GM23248 (cell line): ENCODE data around the gene IFI44. TPM values are rescaled to one million over a fixed set of nuclear protein-coding genes. Genes with fewer than 3 reads are reported as not detected.

Source experiments
- DNase-seq: peaks from one replicate; pipeline ENCODE4 v3.0.0-alpha.2; 2015
- H2AFZ ChIP-seq: fragments of 200-600 bp; sonication (generic); 2 replicates; pipeline ENCODE4 v1.6.1; 2016; ENCODE audit warnings: antibody characterized with exemption
- H3F3A ChIP-seq: fragments of 200-600 bp; sonication (generic); 2 replicates; pipeline ENCODE4 v1.6.1; 2016; ENCODE audit warnings: mild to moderate bottlenecking, antibody characterized with exemption, mixed run types; ENCODE audit not compliant: insufficient read depth
- H3K27ac ChIP-seq: fragments of 200-600 bp; sonication (generic); 2 replicates; pipeline ENCODE4 v1.5.1; 2016; ENCODE audit warnings: mild to moderate bottlenecking
- H3K27me3 ChIP-seq: fragments of 200-600 bp; sonication (generic); replicated peaks from 2 replicates; pipeline ENCODE4 v1.6.1; 2016; ENCODE audit warnings: mild to moderate bottlenecking; ENCODE audit not compliant: insufficient read depth
- H3K36me3 ChIP-seq: fragments of 200-600 bp; sonication (generic); 2 replicates; pipeline ENCODE4 v1.6.1; 2016; ENCODE audit warnings: low read depth, mild to moderate bottlenecking
- H3K4me1 ChIP-seq: fragments of 200-600 bp; sonication (generic); 2 replicates; pipeline ENCODE4 v1.6.1; 2016; ENCODE audit warnings: mild to moderate bottlenecking; ENCODE audit not compliant: insufficient read depth
- H3K4me2 ChIP-seq: fragments of 200-600 bp; sonication (generic); one replicate; pipeline ENCODE4 v1.6.1; 2016; ENCODE audit warnings: mild to moderate bottlenecking; ENCODE audit not compliant: unreplicated experiment
- H3K4me3 ChIP-seq: fragments of 200-600 bp; sonication (generic); 2 replicates; pipeline ENCODE4 v1.5.1; 2016; ENCODE audit warnings: mild to moderate bottlenecking
- H3K79me2 ChIP-seq: fragments of 200-600 bp; sonication (generic); 2 replicates; pipeline ENCODE4 v1.6.1; 2016; ENCODE audit warnings: mild to moderate bottlenecking; ENCODE audit not compliant: insufficient read depth
- H3K9ac ChIP-seq: fragments of 200-600 bp; sonication (generic); 2 replicates; pipeline ENCODE4 v1.6.1; 2016; ENCODE audit warnings: mild to moderate bottlenecking
- H3K9me2 ChIP-seq: fragments of 200-600 bp; sonication (generic); 2 replicates; pipeline ENCODE4 v1.6.1; 2016; ENCODE audit warnings: mixed run types, mild to moderate bottlenecking, moderate library complexity; ENCODE audit not compliant: insufficient read depth
- H3K9me3 ChIP-seq: fragments of 200-600 bp; sonication (generic); one replicate; pipeline ENCODE4 v1.6.1; 2017; ENCODE audit warnings: low read depth
- H4K20me1 ChIP-seq: fragments of 200-600 bp; sonication (generic); 2 replicates; pipeline ENCODE4 v1.6.0; 2016; ENCODE audit not compliant: insufficient read depth
- EZH2 ChIP-seq: fragments of 200-600 bp; sonication (generic); IDR thresholded peaks from 2 replicates; pipeline ENCODE4 v1.6.1; 2018; ENCODE audit warnings: antibody characterized with exemption, mild to moderate bottlenecking; ENCODE audit not compliant: insufficient read depth, poor library complexity, severe bottlenecking
- EZH2phosphoT487 ChIP-seq: fragments of 200-600 bp; sonication (generic); IDR thresholded peaks from 2 replicates; pipeline ENCODE4 v1.6.1; 2018; ENCODE audit warnings: antibody characterized with exemption, moderate library complexity, mild to moderate bottlenecking, low read depth; ENCODE audit not compliant: insufficient read depth
- WGBS, 2 experiments: methylation state at CpG; one replicate each; pipeline ENCODE4 v1.1.6; 2015 to 2017; ENCODE audit warnings: low lambda C conversion rate in 2 of 2, low coverage in 1 of 2; ENCODE audit errors: missing lambda C conversion rate in 2 of 2; 5-methylcytosine and 5-hydroxymethylcytosine counted together
- in situ Hi-C: fragments of 300-500 bp; cut with MboI; formaldehyde crosslinking; loops from 2 replicates; pipeline ENCODE4 v1.15.0; 2020
- polyA plus RNA-seq: library from polyadenylated mRNA; unstranded; fragments of >200 nt; fragmentation: Nextera tagmentation; extraction: Ambion mirVana; gene quantifications from 2 replicates; pipeline ENCODE4 v1.2.1, GENCODE V29; 2016
- total RNA-seq: library from RNA; depleted of rRNA; stranded (reverse); fragments of >200 nt; shearing (Covaris generic); gene quantifications from 2 replicates; pipeline ENCODE4 v1.2.3, GENCODE V29; 2014

IFI44 gene
- total and polyA plus RNA-seq, 2 experiments from 2014 or later: 0.86 to 4.3 TPM

DNA sequence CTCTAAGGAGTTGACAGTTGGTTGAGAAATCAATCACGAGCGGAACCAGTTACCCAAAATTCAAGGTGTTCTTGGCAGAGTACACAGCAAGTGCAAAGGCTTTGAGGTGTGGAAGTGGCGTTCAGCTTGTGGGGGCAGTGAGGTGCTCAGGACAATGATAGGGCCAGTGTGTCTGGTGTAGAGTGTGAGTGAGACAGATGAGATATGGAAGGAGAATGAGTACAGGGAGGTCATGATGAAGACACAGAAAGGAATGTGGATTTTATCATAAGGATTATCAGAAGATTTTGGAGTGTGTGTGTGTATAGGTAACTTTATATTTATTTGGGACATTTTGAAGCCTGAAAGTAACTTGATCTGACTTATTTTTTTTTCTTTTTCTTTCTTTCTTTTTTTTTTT lies 40.9 kb downstream of the IFI44 start:
- Histone ChIP-seq H3K36me3 (no peaks in the 10 kb centered on the region), H3K9me3 (no peaks in the 10 kb centered on the region), H3K27me3 (no peaks in the 10 kb centered on the region), H3K27ac (no peak overlapping the region), H3K79me2 (no peaks in the 10 kb centered on the region), H3F3A (peaks cover 43% of the 10 kb centered on the region), H3K4me1 (peaks cover 33% of the 10 kb centered on the region), H3K9ac (no peak overlapping the region), H3K4me3 (no peak overlapping the region), H3K9me2 (no peaks in the 10 kb centered on the region), H2AFZ (no peak overlapping the region), H3K4me2 (no peak overlapping the region), H4K20me1 (no peaks in the 10 kb centered on the region)
- TF ChIP-seq EZH2phosphoT487: no peak
- TF ChIP-seq EZH2: no peak
- in situ Hi-C loops: loop anchor here (25.0 kb wide), 1 partner anchor 497 kb away; no protein-coding TSS in a partner anchor
- DNase-seq: no peak
- 92 to 96% methylated on average over 3 of the region's 3 CpGs for WGBS, 2 experiments

DNA sequence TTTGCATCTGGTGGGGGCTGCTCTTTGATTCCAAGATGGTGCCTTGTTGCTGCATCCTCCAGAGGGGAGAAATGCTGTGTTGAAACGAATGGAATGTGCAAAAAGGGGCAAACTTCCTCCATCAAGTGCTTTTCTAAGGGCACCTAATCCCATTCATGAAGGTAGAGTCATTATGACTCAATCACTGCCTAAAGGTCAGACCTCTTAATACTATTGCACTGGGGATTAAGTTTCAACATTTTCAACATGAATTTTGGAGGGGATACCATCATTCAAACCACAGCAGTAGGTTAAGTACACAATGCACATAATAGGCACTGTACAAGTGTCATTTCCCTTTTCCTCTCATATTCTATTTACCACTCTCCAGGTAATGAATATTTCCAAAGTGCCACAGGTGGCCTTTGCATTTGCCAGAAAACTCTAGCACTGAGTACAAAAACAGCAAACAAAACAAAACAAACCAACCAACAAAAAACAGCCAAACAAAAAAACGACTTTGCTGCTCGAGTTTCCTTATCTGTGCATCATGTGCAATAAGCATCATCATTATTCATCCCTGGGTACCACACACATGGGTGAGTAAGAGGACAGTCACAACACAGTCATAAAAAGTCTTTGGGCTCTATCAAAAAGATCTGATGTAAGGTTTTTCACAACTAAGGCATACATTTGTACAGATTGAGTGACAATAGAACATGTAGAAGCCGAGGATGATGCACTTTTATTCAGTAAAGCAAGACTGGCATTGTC lies 42.5 kb downstream of the IFI44 start:
- peak overlapping the region; percentile 43 for H3K27ac ChIP-seq

DNA sequence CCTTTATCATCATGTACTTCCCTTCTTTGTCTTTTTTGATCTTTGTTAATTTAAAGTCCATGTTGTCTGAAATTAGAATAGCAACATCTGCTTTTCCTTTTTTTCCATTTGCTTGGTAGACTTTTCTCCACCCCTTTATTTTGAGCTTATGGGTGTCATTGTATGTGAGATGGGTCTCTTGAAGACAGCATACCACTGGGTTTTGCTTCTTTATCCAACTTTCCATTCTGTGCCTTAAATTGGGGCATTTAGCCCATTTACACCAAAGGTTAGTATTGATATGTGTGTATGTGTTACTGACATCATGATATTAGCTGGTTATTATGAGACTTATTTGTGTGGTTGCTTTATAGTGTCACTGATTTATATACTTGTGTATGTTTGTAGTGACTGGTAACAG lies 50.2 kb downstream of the IFI44 start:
- Histone ChIP-seq H3F3A (no peaks in the 10 kb centered on the region; the same call in 1 of the 2 replicates), H3K4me2 (no peak overlapping the region), H3K9me2 (no peaks in the 10 kb centered on the region), H2AFZ (no peak overlapping the region), H3K9ac (no peak overlapping the region), H4K20me1 (no peaks in the 10 kb centered on the region), H3K27me3 (no peaks in the 10 kb centered on the region), H3K36me3 (no peaks in the 10 kb centered on the region), H3K4me3 (no peak overlapping the region), H3K9me3 (no peaks in the 10 kb centered on the region), H3K4me1 (0 out of 2 replicates have a peak, but pooled peaks cover 6% of the 10 kb centered on the region), H3K79me2 (no peaks in the 10 kb centered on the region), H3K27ac (no peak overlapping the region)
- no peak for TF ChIP-seq EZH2phosphoT487
- no peak for TF ChIP-seq EZH2
- no peak for DNase-seq
- in situ Hi-C loops: loop anchor here (25.0 kb wide), 1 partner anchor 487 kb away; no protein-coding TSS in a partner anchor

More for the DNA sequence above, 42.5 kb downstream of the IFI44 start:
- H3K27me3 ChIP-seq: no peaks in the 10 kb centered on the region
- no peak overlapping the region for H2AFZ ChIP-seq
- H3K9me2 ChIP-seq: no peaks in the 10 kb centered on the region
- TF ChIP-seq EZH2 (no peak), EZH2phosphoT487 (no peak)
- H3K9ac ChIP-seq: no peak overlapping the region
- H3K36me3 ChIP-seq: no peaks in the 10 kb centered on the region
- in situ Hi-C loops: loop anchor here (25.0 kb wide), 1 partner anchor 495 kb away; no protein-coding TSS in a partner anchor
- H3K4me2 ChIP-seq: no peak overlapping the region
- DNase-seq: peak; percentile 85
- no peak overlapping the region for H3K4me3 ChIP-seq
- H4K20me1 ChIP-seq: no peaks in the 10 kb centered on the region
- WGBS, 2 experiments: 15% methylated on average over 4 of the region's 4 CpGs
- H3K9me3 ChIP-seq: no peaks in the 10 kb centered on the region
- peaks cover 43% of the 10 kb centered on the region for H3F3A ChIP-seq
- H3K4me1 ChIP-seq: peaks cover 35% of the 10 kb centered on the region
- H3K79me2 ChIP-seq: no peaks in the 10 kb centered on the region

DNA sequence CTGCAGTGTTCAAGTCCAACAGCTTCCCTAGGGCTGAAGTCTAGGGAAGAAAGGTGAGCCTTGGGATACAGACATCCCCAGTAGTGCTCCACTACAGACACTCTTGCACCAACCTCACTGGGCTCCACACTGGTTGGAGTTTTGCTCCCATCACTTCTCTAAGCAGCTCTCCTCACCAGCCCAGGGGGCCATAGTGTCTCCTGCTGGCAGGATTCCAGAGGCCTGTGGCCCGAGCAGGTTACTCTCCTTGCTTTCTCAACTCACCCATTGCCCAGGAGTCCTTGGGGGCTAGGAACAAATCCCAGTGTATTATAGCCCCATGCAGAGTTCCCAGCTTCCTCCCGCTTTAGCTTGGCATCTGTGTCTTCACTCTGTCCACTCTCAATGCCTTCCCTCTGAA lies 52.8 kb downstream of the IFI44 start:
- 69 to 76% methylated on average over 2 of the region's 2 CpGs for WGBS, 2 experiments
- no peak overlapping the region for H3K27ac ChIP-seq
- no peak overlapping the region for H3K9ac ChIP-seq
- 0 out of 2 replicates have a peak, but pooled peaks cover 2% of the 10 kb centered on the region for H3K4me1 ChIP-seq
- TF ChIP-seq EZH2phosphoT487: no peak
- no peak for TF ChIP-seq EZH2
- no peak overlapping the region for H3K4me2 ChIP-seq
- H3K9me2 ChIP-seq: no peaks in the 10 kb centered on the region
- no peaks in the 10 kb centered on the region for H3K36me3 ChIP-seq
- in situ Hi-C loops: no loop called here
- no peaks in the 10 kb centered on the region for H3K79me2 ChIP-seq
- H2AFZ ChIP-seq: no peak overlapping the region
- H3K27me3 ChIP-seq: no peaks in the 10 kb centered on the region
- no peak overlapping the region for H3K4me3 ChIP-seq
- DNase-seq: no peak
- no peaks in the 10 kb centered on the region for H4K20me1 ChIP-seq
- H3F3A ChIP-seq: no peaks in the 10 kb centered on the region; the same call in 1 of the 2 replicates
- no peaks in the 10 kb centered on the region for H3K9me3 ChIP-seq
